Measurements from ENCODE around the gene NAALADL2. TPM values are rescaled to one million over a fixed set of nuclear protein-coding genes. Genes with fewer than 3 reads are reported as not detected.

NAALADL2 gene
- total RNA-seq, 1 donor from 2014 or later: 2.8 TPM

- no peak overlapping the region for H3K27ac Mint-ChIP-seq (ENCODE audit: unreplicated experiment)
- peaks cover 5% of the 10 kb centered on the region for H3K36me3 Mint-ChIP-seq (ENCODE audit: low read depth)
- no peak for DNase-seq (ENCODE audit: low read depth, low spot score)
- no peak for TF ChIP-seq CTCF (conservative IDR thresholded peaks at IDR 0.05)
- peaks cover 16% of the 10 kb centered on the region for H3K4me1 Mint-ChIP-seq
- no peak overlapping the region for H3K4me3 Mint-ChIP-seq
- H3K27me3 Mint-ChIP-seq (ENCODE audit: low read depth): no peaks in the 10 kb centered on the region
- peaks cover 6% of the 10 kb centered on the region for H3K9me3 Mint-ChIP-seq
Observed at GRCh38 chr3:175648899-175649298, 789.8 kb downstream of the NAALADL2 start.

- H3K27me3 Mint-ChIP-seq (ENCODE audit: low read depth): no peaks in the 10 kb centered on the region
- H3K4me1 Mint-ChIP-seq: peaks cover 30% of the 10 kb centered on the region
- DNase-seq (ENCODE audit: low read depth, low spot score): no peak
- no peak overlapping the region for H3K27ac Mint-ChIP-seq (ENCODE audit: unreplicated experiment)
- no peak overlapping the region for H3K4me3 Mint-ChIP-seq
- peaks cover 6% of the 10 kb centered on the region for H3K36me3 Mint-ChIP-seq (ENCODE audit: low read depth)
- peaks cover 4% of the 10 kb centered on the region for H3K9me3 Mint-ChIP-seq
- no peak for TF ChIP-seq CTCF (conservative IDR thresholded peaks at IDR 0.05)
Observed at GRCh38 chr3:175651716-175652115, 792.6 kb downstream of the NAALADL2 start.

GRCh38 chr3:175655351-175655750, 796.2 kb downstream of the NAALADL2 start:
- Mint-ChIP-seq H3K27ac (ENCODE audit: unreplicated experiment) (no peak overlapping the region), H3K4me1 (peaks cover 30% of the 10 kb centered on the region), H3K9me3 (peaks cover 3% of the 10 kb centered on the region), H3K36me3 (ENCODE audit: low read depth) (peaks cover 6% of the 10 kb centered on the region), H3K4me3 (no peak overlapping the region), H3K27me3 (ENCODE audit: low read depth) (no peaks in the 10 kb centered on the region)
- no peak for DNase-seq (ENCODE audit: low read depth, low spot score)
- TF ChIP-seq CTCF (conservative IDR thresholded peaks at IDR 0.05): no peak

GRCh38 chr3:175656461-175656860, 797.3 kb downstream of the NAALADL2 start:
- Mint-ChIP-seq H3K27me3 (ENCODE audit: low read depth) (no peaks in the 10 kb centered on the region), H3K36me3 (ENCODE audit: low read depth) (peaks cover 8% of the 10 kb centered on the region), H3K9me3 (peaks cover 8% of the 10 kb centered on the region), H3K4me3 (no peak overlapping the region), H3K4me1 (peaks cover 30% of the 10 kb centered on the region), H3K27ac (ENCODE audit: unreplicated experiment) (peak overlapping the region; percentile 82)
- no peak for TF ChIP-seq CTCF (conservative IDR thresholded peaks at IDR 0.05)
- no peak for DNase-seq (ENCODE audit: low read depth, low spot score)

GRCh38 chr3:175659670-175660350, 800.7 kb downstream of the NAALADL2 start:
- DNase-seq (ENCODE audit: low read depth, low spot score): no peak
- H3K27ac Mint-ChIP-seq (ENCODE audit: unreplicated experiment): no peak overlapping the region
- peaks cover 12% of the 10 kb centered on the region for H3K9me3 Mint-ChIP-seq
- peaks cover 4% of the 10 kb centered on the region for H3K36me3 Mint-ChIP-seq (ENCODE audit: low read depth)
- H3K4me1 Mint-ChIP-seq: peaks cover 5% of the 10 kb centered on the region
- no peaks in the 10 kb centered on the region for H3K27me3 Mint-ChIP-seq (ENCODE audit: low read depth)
- H3K4me3 Mint-ChIP-seq: no peak overlapping the region
- TF ChIP-seq CTCF (conservative IDR thresholded peaks at IDR 0.05): no peak

Measured in neural crest cell (in vitro differentiated cells).